ENCODE data around the gene CSAG1.
"Not testable (repeated sequence)": the region's sequence is repeated elsewhere in the genome, so short reads cannot be mapped to it uniquely, and the experiment has no call there.

CSAG1 gene

GRCh38 chrX:152733261-152733975 lies at the start of gene CSAG1, which contains the start of gene MAGEA12:
TSS of gene CSAG1 (minus strand) at chrX:152733721. CDS start at chrX:152732460, 1,261 bp downstream.
TSS of gene MAGEA12 (plus strand) at chrX:152733757. CDS start at chrX:152736162, 2,405 bp downstream.
- no peak for DNase-seq (ENCODE audit: low read depth in 4 of 4, low spot score in 1 of 4)

GRCh38 chrX:152769549-152770289 lies 36.2 kb upstream of the CSAG1 start, which contains the start of gene MAGEA6:
TSS of gene MAGEA6 (minus strand) at chrX:152769689. CDS start at chrX:152767650, 2,039 bp downstream.
- not testable (repeated sequence) for DNase-seq (ENCODE audit: low read depth in 4 of 4, low spot score in 1 of 4)

- not testable (repeated sequence) for DNase-seq (ENCODE audit: low read depth in 4 of 4, low spot score in 1 of 4)
Measured at GRCh38 chrX:152766562-152766961, 33.0 kb upstream of the CSAG1 start.

- DNase-seq (ENCODE audit: low read depth in 4 of 4, low spot score in 1 of 4), result not testable (repeated sequence)
Measured at GRCh38 chrX:152761582-152761981, 28.1 kb upstream of the CSAG1 start.

GRCh38 chrX:152759544-152759943 lies 26.0 kb upstream of the CSAG1 start:
- DNase-seq (ENCODE audit: low read depth in 4 of 4, low spot score in 1 of 4), result not testable (repeated sequence)

- DNase-seq (ENCODE audit: low read depth in 4 of 4, low spot score in 1 of 4), result not testable (repeated sequence)
Measured at GRCh38 chrX:152758918-152759317, 25.4 kb upstream of the CSAG1 start, which contains the start of gene CSAG3. TSS of gene CSAG3 (plus strand) at chrX:152759218.

- DNase-seq (ENCODE audit: low read depth in 4 of 4, low spot score in 1 of 4), result not testable (repeated sequence)
Measured at GRCh38 chrX:152754871-152755270, 21.4 kb upstream of the CSAG1 start.

GRCh38 chrX:152753686-152754650 lies 20.4 kb upstream of the CSAG1 start, which contains the start of gene MAGEA2:
TSS of gene MAGEA2 (minus strand) at chrX:152753842. CDS start at chrX:152751363, 2,479 bp downstream.
- DNase-seq (ENCODE audit: low read depth in 4 of 4, low spot score in 1 of 4), result not testable (repeated sequence)

- no peak for DNase-seq (ENCODE audit: low read depth in 4 of 4, low spot score in 1 of 4)
Measured at GRCh38 chrX:152738560-152738959, 5.0 kb upstream of the CSAG1 start.

- not testable (repeated sequence) for DNase-seq (ENCODE audit: low read depth in 4 of 4, low spot score in 1 of 4)
Measured at GRCh38 chrX:152736528-152736927, 3.0 kb upstream of the CSAG1 start.

- DNase-seq (ENCODE audit: low read depth in 4 of 4, low spot score in 1 of 4), result no peak
Measured at GRCh38 chrX:152735860-152736511, 2.5 kb upstream of the CSAG1 start.

GRCh38 chrX:152735101-152735500 lies 1.6 kb upstream of the CSAG1 start:
- no peak for DNase-seq (ENCODE audit: low read depth in 4 of 4, low spot score in 1 of 4)

GRCh38 chrX:152734143-152734858 lies 780 bp upstream of the CSAG1 start:
- DNase-seq (ENCODE audit: low read depth in 4 of 4, low spot score in 1 of 4), result not testable (repeated sequence)

- DNase-seq (ENCODE audit: low read depth in 4 of 4, low spot score in 1 of 4), result no peak
Measured at GRCh38 chrX:152725409-152725808, 8.1 kb downstream of the CSAG1 start.

GRCh38 chrX:152713815-152714787 lies 19.4 kb downstream of the CSAG1 start, which contains the start of gene MAGEA2B:
TSS of gene MAGEA2B (plus strand) at chrX:152714628. CDS start at chrX:152717107, 2,479 bp downstream.
- not testable (repeated sequence) for DNase-seq (ENCODE audit: low read depth in 4 of 4, low spot score in 1 of 4)

GRCh38 chrX:152713195-152713594 lies 20.3 kb downstream of the CSAG1 start:
- not testable (repeated sequence) for DNase-seq (ENCODE audit: low read depth in 4 of 4, low spot score in 1 of 4)

- not testable (repeated sequence) for DNase-seq (ENCODE audit: low read depth in 4 of 4, low spot score in 1 of 4)
Measured at GRCh38 chrX:152709173-152709572, 24.3 kb downstream of the CSAG1 start, which contains the start of gene CSAG2. TSS of gene CSAG2 (minus strand) at chrX:152709273. CDS start at chrX:152709112, 161 bp downstream.

GRCh38 chrX:152706500-152706899 lies 27.0 kb downstream of the CSAG1 start:
- DNase-seq (ENCODE audit: low read depth in 4 of 4, low spot score in 1 of 4), result not testable (repeated sequence)

Data from stimulated activated CD4-positive, alpha-beta T cell treated with anti-CD3 and anti-CD28 coated beads, Interleukin-1b, Interleukin-23, amount 100 ng/mL, for 24 hours (primary cell).